Measurements from ENCODE around the gene PRPSAP1.
"Not testable (repeated sequence)": the region's sequence is repeated elsewhere in the genome, so short reads cannot be mapped to it uniquely, and the experiment has no call there.

The PRPSAP1 gene

GRCh38 chr17:76270770-76271668 lies 82.7 kb downstream of the PRPSAP1 start:
- H3K4me1 ChIP-seq (ENCODE audit: insufficient read depth, low read length) = peaks cover 15% of the 10 kb centered on the region; the same call in 1 of the 2 replicates
- H3K9ac ChIP-seq (ENCODE audit: low read depth, low read length) = peak overlapping the region; percentile 45; the same call in 1 of the 2 replicates
- H3K9me3 ChIP-seq (ENCODE audit: insufficient read depth, low read depth, low read length) = no peaks in the 10 kb centered on the region
- no peak overlapping the region for H3K27ac ChIP-seq (ENCODE audit: low read length)
- no peaks in the 10 kb centered on the region for H3K27me3 ChIP-seq (ENCODE audit: insufficient read depth, low read length)
- H3K4me3 ChIP-seq (ENCODE audit: low read length) = no peak overlapping the region
- peaks cover 11% of the 10 kb centered on the region for H3K36me3 ChIP-seq (ENCODE audit: insufficient read depth, low read depth, low read length)

- no peak overlapping the region for H3K9ac ChIP-seq (ENCODE audit: low read depth, low read length)
- H3K4me1 ChIP-seq (ENCODE audit: insufficient read depth, low read length) = peaks cover 15% of the 10 kb centered on the region; the same call in 1 of the 2 replicates
- no peaks in the 10 kb centered on the region for H3K27me3 ChIP-seq (ENCODE audit: insufficient read depth, low read length)
- H3K36me3 ChIP-seq (ENCODE audit: insufficient read depth, low read depth, low read length) = peaks cover 11% of the 10 kb centered on the region
- H3K27ac ChIP-seq (ENCODE audit: low read length) = no peak overlapping the region
- no peaks in the 10 kb centered on the region for H3K9me3 ChIP-seq (ENCODE audit: insufficient read depth, low read depth, low read length)
- H3K4me3 ChIP-seq (ENCODE audit: low read length) = no peak overlapping the region
Measured at GRCh38 chr17:76270127-76270592, 83.6 kb downstream of the PRPSAP1 start.

GRCh38 chr17:76268991-76269981 lies 84.4 kb downstream of the PRPSAP1 start:
- Histone ChIP-seq H3K9ac (ENCODE audit: low read depth, low read length) (peak overlapping the region; percentile 0; the same call in 1 of the 2 replicates), H3K27me3 (ENCODE audit: insufficient read depth, low read length) (no peaks in the 10 kb centered on the region), H3K4me3 (ENCODE audit: low read length) (no peak overlapping the region), H3K36me3 (ENCODE audit: insufficient read depth, low read depth, low read length) (peaks cover 11% of the 10 kb centered on the region), H3K9me3 (ENCODE audit: insufficient read depth, low read depth, low read length) (no peaks in the 10 kb centered on the region), H3K27ac (ENCODE audit: low read length) (no peak overlapping the region), H3K4me1 (ENCODE audit: insufficient read depth, low read length) (peaks cover 18% of the 10 kb centered on the region; the same call in 1 of the 2 replicates)

- no peaks in the 10 kb centered on the region for H3K27me3 ChIP-seq (ENCODE audit: insufficient read depth, low read length)
- no peak overlapping the region for H3K27ac ChIP-seq (ENCODE audit: low read length)
- no peak overlapping the region for H3K9ac ChIP-seq (ENCODE audit: low read depth, low read length)
- peaks cover 11% of the 10 kb centered on the region for H3K36me3 ChIP-seq (ENCODE audit: insufficient read depth, low read depth, low read length)
- H3K4me1 ChIP-seq (ENCODE audit: insufficient read depth, low read length) = peaks cover 18% of the 10 kb centered on the region; the same call in 1 of the 2 replicates
- H3K4me3 ChIP-seq (ENCODE audit: low read length) = no peak overlapping the region
- no peaks in the 10 kb centered on the region for H3K9me3 ChIP-seq (ENCODE audit: insufficient read depth, low read depth, low read length)
Measured at GRCh38 chr17:76268015-76268749, 85.5 kb downstream of the PRPSAP1 start.

- H3K9me3 ChIP-seq (ENCODE audit: insufficient read depth, low read depth, low read length); H3K4me3 ChIP-seq (ENCODE audit: low read length); H3K9ac ChIP-seq (ENCODE audit: low read depth, low read length); H3K27me3 ChIP-seq (ENCODE audit: insufficient read depth, low read length); H3K27ac ChIP-seq (ENCODE audit: low read length): not testable (repeated sequence)
- peaks cover 18% of the 10 kb centered on the region; the same call in 1 of the 2 replicates for H3K4me1 ChIP-seq (ENCODE audit: insufficient read depth, low read length)
- H3K36me3 ChIP-seq (ENCODE audit: insufficient read depth, low read depth, low read length) = peaks cover 11% of the 10 kb centered on the region
Measured at GRCh38 chr17:76267581-76268001, 86.1 kb downstream of the PRPSAP1 start.

GRCh38 chr17:76267051-76267576 lies 86.6 kb downstream of the PRPSAP1 start:
- H3K36me3 ChIP-seq (ENCODE audit: insufficient read depth, low read depth, low read length) = peaks cover 11% of the 10 kb centered on the region
- no peak overlapping the region for H3K27ac ChIP-seq (ENCODE audit: low read length)
- H3K27me3 ChIP-seq (ENCODE audit: insufficient read depth, low read length) = no peaks in the 10 kb centered on the region
- peak overlapping the region; percentile 82; the same call in 1 of the 2 replicates for H3K4me3 ChIP-seq (ENCODE audit: low read length)
- peaks cover 18% of the 10 kb centered on the region; the same call in 1 of the 2 replicates for H3K4me1 ChIP-seq (ENCODE audit: insufficient read depth, low read length)
- H3K9ac ChIP-seq (ENCODE audit: low read depth, low read length) = no peak overlapping the region
- H3K9me3 ChIP-seq (ENCODE audit: insufficient read depth, low read depth, low read length) = no peaks in the 10 kb centered on the region

GRCh38 chr17:76266244-76266938 lies 87.3 kb downstream of the PRPSAP1 start:
- Histone ChIP-seq H3K9ac (ENCODE audit: low read depth, low read length) (peak overlapping the region; percentile 80; the same call in 1 of the 2 replicates), H3K4me3 (ENCODE audit: low read length) (peak overlapping the region; percentile 82), H3K36me3 (ENCODE audit: insufficient read depth, low read depth, low read length) (peaks cover 11% of the 10 kb centered on the region), H3K27ac (ENCODE audit: low read length) (peak overlapping the region; percentile 68), H3K9me3 (ENCODE audit: insufficient read depth, low read depth, low read length) (no peaks in the 10 kb centered on the region), H3K4me1 (ENCODE audit: insufficient read depth, low read length) (peaks cover 13% of the 10 kb centered on the region; the same call in 1 of the 2 replicates), H3K27me3 (ENCODE audit: insufficient read depth, low read length) (no peaks in the 10 kb centered on the region)

- peaks cover 11% of the 10 kb centered on the region; the same call in 1 of the 2 replicates for H3K4me1 ChIP-seq (ENCODE audit: insufficient read depth, low read length)
- H3K4me3 ChIP-seq (ENCODE audit: low read length) = peak overlapping the region; percentile 82; the same call in 1 of the 2 replicates
- H3K9ac ChIP-seq (ENCODE audit: low read depth, low read length) = peak overlapping the region; percentile 80; the same call in 1 of the 2 replicates
- peak overlapping the region; percentile 68 for H3K27ac ChIP-seq (ENCODE audit: low read length)
- H3K27me3 ChIP-seq (ENCODE audit: insufficient read depth, low read length) = no peaks in the 10 kb centered on the region
- peaks cover 11% of the 10 kb centered on the region for H3K36me3 ChIP-seq (ENCODE audit: insufficient read depth, low read depth, low read length)
- no peaks in the 10 kb centered on the region for H3K9me3 ChIP-seq (ENCODE audit: insufficient read depth, low read depth, low read length)
Measured at GRCh38 chr17:76265624-76266243, 88.0 kb downstream of the PRPSAP1 start.

- peaks cover 11% of the 10 kb centered on the region; the same call in 1 of the 2 replicates for H3K4me1 ChIP-seq (ENCODE audit: insufficient read depth, low read length)
- peaks cover 11% of the 10 kb centered on the region for H3K36me3 ChIP-seq (ENCODE audit: insufficient read depth, low read depth, low read length)
- no peaks in the 10 kb centered on the region for H3K27me3 ChIP-seq (ENCODE audit: insufficient read depth, low read length)
- H3K9me3 ChIP-seq (ENCODE audit: insufficient read depth, low read depth, low read length) = no peaks in the 10 kb centered on the region
- H3K9ac ChIP-seq (ENCODE audit: low read depth, low read length) = peak within 1 kb of the TSS; percentile 80; the same call in 1 of the 2 replicates
- H3K4me3 ChIP-seq (ENCODE audit: low read length) = peak within 1 kb of the TSS; percentile 82
- peak within 1 kb of the TSS; percentile 68 for H3K27ac ChIP-seq (ENCODE audit: low read length)
Measured at GRCh38 chr17:76264755-76265623, 88.7 kb downstream of the PRPSAP1 start, which contains the start of gene UBALD2. TSS of gene UBALD2 (plus strand) at chr17:76265348. CDS start at chr17:76265506, 158 bp downstream.
